NB4 (cell line): Measurements from ENCODE around the gene SLC7A5.

Source experiments
- DNase-seq: peaks from one replicate; pipeline ENCODE4 v3.0.0; 2010; ENCODE audit warnings: low read depth
- H3K4me3 ChIP-seq: one replicate; pipeline ENCODE4 v1.5.1; 2011; ENCODE audit warnings: mild to moderate bottlenecking, low read depth, low read length, moderate library complexity
- CTCF ChIP-seq: IDR thresholded peaks from one replicate; pipeline ENCODE4 v1.5.1; 2012; ENCODE audit warnings: low read depth, low read length
- MYC ChIP-seq: IDR thresholded peaks from 2 replicates; pipeline ENCODE4 v1.6.1; 2011; ENCODE audit warnings: low read depth, low read length
- POLR2A ChIP-seq: IDR thresholded peaks from 2 replicates; pipeline ENCODE4 v1.6.1; 2011; ENCODE audit warnings: mild to moderate bottlenecking; ENCODE audit not compliant: insufficient read length; ENCODE audit errors: extremely low read depth
- TF ChIP-seq, protein P1 (sequence below): IDR thresholded peaks from 2 replicates; pipeline ENCODE4 v1.6.1; 2011; ENCODE audit warnings: low read depth, low read length

SLC7A5 gene

GRCh38 chr16:87840271-87840978, 28.9 kb downstream of the SLC7A5 start:
- no peak for DNase-seq
- H3K4me3 ChIP-seq, result no peak overlapping the region
- no peak for TF ChIP-seq CTCF
- TF ChIP-seq, protein P1, sequence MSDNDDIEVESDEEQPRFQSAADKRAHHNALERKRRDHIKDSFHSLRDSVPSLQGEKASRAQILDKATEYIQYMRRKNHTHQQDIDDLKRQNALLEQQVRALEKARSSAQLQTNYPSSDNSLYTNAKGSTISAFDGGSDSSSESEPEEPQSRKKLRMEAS, result no peak
- no peak for TF ChIP-seq MYC
- no peak for TF ChIP-seq POLR2A

DNA sequence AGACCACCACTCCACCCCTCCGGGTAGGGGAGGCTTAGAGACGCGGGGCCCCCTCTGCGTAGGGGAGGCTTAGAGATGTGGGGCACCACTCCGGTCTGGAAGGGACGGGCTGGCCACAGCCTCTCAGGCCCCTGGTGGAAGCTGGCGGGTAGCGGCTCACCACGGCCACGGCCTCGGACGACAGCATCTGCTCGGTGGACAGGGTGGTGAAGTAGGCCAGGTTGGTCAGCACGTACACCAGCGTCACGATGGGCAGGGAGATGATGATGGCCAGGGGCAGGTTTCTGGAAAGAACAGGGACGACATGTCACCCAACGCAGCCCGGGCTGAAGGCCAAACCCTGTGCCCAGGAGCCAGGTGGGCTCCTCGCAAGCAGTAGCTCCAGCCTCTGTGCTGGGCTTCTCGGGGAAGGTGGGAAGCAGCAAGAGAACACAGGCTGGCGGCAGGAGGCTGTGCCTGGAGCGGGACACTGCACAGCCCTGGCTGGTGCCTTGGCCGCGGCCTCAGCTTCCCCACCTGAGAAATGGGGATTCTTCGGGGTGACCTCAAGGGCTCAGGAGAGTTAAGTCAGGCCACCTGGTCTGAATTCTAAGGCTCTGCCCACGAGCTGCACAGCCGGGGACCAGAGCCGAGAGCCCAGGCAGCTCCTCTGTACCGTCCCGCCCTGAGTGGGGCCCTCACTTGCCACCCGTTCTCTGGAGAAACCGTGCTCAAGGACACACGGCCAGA, 29.6 kb downstream of the SLC7A5 start:
- TF ChIP-seq CTCF (no peak), MYC (no peak)
- TF ChIP-seq, protein P1, result no peak
- DNase-seq, result no peak

DNA sequence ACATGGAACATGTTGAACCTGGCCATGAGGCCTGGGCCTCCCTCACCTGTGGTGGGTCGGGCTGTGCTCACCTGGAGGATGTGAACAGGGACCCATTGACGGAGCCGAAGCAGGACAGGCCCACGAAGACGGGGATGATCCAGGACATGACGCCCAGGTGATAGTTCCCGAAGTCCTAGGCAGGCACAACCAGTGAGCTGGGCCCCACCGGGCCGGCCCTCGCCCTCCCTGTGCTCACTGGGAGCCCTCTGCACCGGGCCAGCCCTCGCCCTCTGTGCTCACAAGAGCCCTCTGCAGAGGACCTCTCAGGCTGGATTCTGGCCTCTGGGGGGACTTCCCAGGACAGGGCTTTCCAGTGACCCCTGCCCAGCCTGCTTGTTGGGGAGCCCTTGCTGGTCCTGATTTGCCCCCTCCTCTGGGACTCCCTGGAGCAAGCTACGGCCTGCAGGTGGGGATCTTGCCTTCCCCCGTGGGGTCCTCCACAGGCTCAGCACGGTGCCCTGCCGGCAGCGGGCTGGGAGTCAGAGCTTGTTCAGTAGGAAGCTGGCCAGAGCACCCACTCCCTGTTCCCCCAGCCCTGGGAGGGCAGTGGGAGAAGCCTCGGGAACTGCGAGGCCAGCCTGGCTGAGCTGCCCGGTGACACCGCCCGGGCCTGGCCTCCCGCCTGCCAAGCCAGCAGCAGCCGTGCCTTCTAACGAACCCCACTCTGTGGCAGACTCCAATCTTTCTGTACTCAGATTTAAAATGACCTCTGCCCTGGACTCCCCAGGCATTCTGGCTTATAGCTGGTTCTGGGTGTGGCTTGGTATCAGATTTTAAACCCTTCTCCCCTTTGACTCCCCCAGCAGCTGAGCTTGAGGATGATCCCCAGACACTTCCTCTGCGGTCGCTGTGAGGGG, 30.4 kb downstream of the SLC7A5 start:
- H3K4me3 ChIP-seq, result no peak overlapping the region
- TF ChIP-seq MYC, result no peak
- TF ChIP-seq CTCF, result no peak
- TF ChIP-seq POLR2A, result no peak
- TF ChIP-seq, protein P1, result no peak

More for the DNA sequence above, 29.6 kb downstream of the SLC7A5 start:
- H3K4me3 ChIP-seq, result no peak overlapping the region

GRCh38 chr16:87837627-87838289, 31.5 kb downstream of the SLC7A5 start:
- H3K4me3 ChIP-seq, result no peak overlapping the region
- TF ChIP-seq, protein P1, result no peak
- TF ChIP-seq MYC (no peak), CTCF (no peak), POLR2A (no peak)
- DNase-seq, result no peak

More for the DNA sequence above, 30.4 kb downstream of the SLC7A5 start:
- DNase-seq, result no peak

- no peak overlapping the region for H3K4me3 ChIP-seq
- DNase-seq, result peak; percentile 49
- TF ChIP-seq, protein P1, result no peak
- TF ChIP-seq CTCF (no peak), MYC (no peak), POLR2A (no peak)
Observed at GRCh38 chr16:87836844-87837581, 32.3 kb downstream of the SLC7A5 start.
